GM23338 (cell line): ENCODE data around the gene TGIF1. TPM values are rescaled to one million over a fixed set of nuclear protein-coding genes. Genes with fewer than 3 reads are reported as not detected.

Experiments
- ATAC-seq: fragments of 200-7000 bp; cut with Tn5 transposase; 3 replicates; pipeline ENCODE4 v1.9.1; 2020
- DNase-seq: peaks from one replicate; pipeline ENCODE4 v3.0.0-alpha.2; 2015; ENCODE audit warnings: low spot score
- H2AFZ ChIP-seq: fragments of 200-600 bp; sonication (generic); 2 replicates; pipeline ENCODE4 v1.8.0; 2016; ENCODE audit warnings: antibody characterized with exemption, mild to moderate bottlenecking, moderate library complexity
- H3F3A ChIP-seq: fragments of 200-600 bp; sonication (generic); replicated peaks from 2 replicates; pipeline ENCODE4 v1.8.0; 2017; ENCODE audit warnings: antibody characterized with exemption, mixed run types, low read depth
- H3K27ac ChIP-seq: fragments of 200-600 bp; sonication (generic); 2 replicates; pipeline ENCODE4 v1.6.1; 2016; ENCODE audit warnings: low read depth
- H3K27me3 ChIP-seq: fragments of 200-600 bp; sonication (generic); 2 replicates; pipeline ENCODE4 v1.8.0; 2016; ENCODE audit warnings: mild to moderate bottlenecking, mixed run types, moderate library complexity; ENCODE audit not compliant: insufficient read depth
- H3K36me3 ChIP-seq: fragments of 200-600 bp; sonication (generic); 2 replicates; pipeline ENCODE4 v1.8.0; 2016; ENCODE audit warnings: mild to moderate bottlenecking; ENCODE audit not compliant: insufficient read depth
- H3K4me1 ChIP-seq: fragments of 200-600 bp; sonication (generic); 2 replicates; pipeline ENCODE4 v1.8.0; 2016; ENCODE audit warnings: mild to moderate bottlenecking, moderate library complexity; ENCODE audit not compliant: insufficient read depth
- H3K4me2 ChIP-seq: fragments of 200-600 bp; sonication (generic); 2 replicates; pipeline ENCODE4 v1.7.1; 2017; ENCODE audit warnings: mixed run types
- H3K4me3 ChIP-seq: fragments of 200-600 bp; sonication (generic); 2 replicates; pipeline ENCODE4 v1.6.1; 2016; ENCODE audit warnings: mixed run types
- H3K79me2 ChIP-seq: fragments of 200-600 bp; sonication (generic); replicated peaks from 2 replicates; pipeline ENCODE4 v1.8.0; 2017; ENCODE audit warnings: mild to moderate bottlenecking; ENCODE audit not compliant: insufficient read depth
- H3K9me2 ChIP-seq: fragments of 200-600 bp; sonication (generic); 2 replicates; pipeline ENCODE4 v1.8.0; 2017; ENCODE audit not compliant: insufficient read depth
- H4K20me1 ChIP-seq: fragments of 200-600 bp; sonication (generic); replicated peaks from 2 replicates; pipeline ENCODE4 v1.8.0; 2017; ENCODE audit warnings: mild to moderate bottlenecking; ENCODE audit not compliant: insufficient read depth
- H3K27ac Mint-ChIP-seq: 2 replicates; pipeline ENCODE4 v1.8.0; 2020; ENCODE audit warnings: inconsistent platforms, mild to moderate bottlenecking, moderate library complexity, mixed read lengths
- H3K27me3 Mint-ChIP-seq: 3 replicates; pipeline ENCODE4 v1.8.0; 2022; ENCODE audit warnings: low read depth, mild to moderate bottlenecking, moderate library complexity, mixed read lengths, inconsistent platforms; ENCODE audit not compliant: insufficient read depth, poor library complexity
- H3K36me3 Mint-ChIP-seq: 3 replicates; pipeline ENCODE4 v1.8.0; 2021; ENCODE audit warnings: low read depth, mild to moderate bottlenecking, inconsistent platforms, moderate library complexity, mixed read lengths
- H3K4me1 Mint-ChIP-seq: 3 replicates; pipeline ENCODE4 v1.8.0; 2020; ENCODE audit warnings: mild to moderate bottlenecking, inconsistent platforms, mixed read lengths
- H3K4me3 Mint-ChIP-seq: 3 replicates; pipeline ENCODE4 v1.8.0; 2021; ENCODE audit warnings: moderate library complexity, mild to moderate bottlenecking, inconsistent platforms, mixed read lengths
- H3K9me3 Mint-ChIP-seq: 3 replicates; pipeline ENCODE4 v1.8.0; 2020; ENCODE audit warnings: moderate library complexity, mild to moderate bottlenecking, inconsistent platforms, mixed read lengths
- CREB1 ChIP-seq: fragments of 250-450 bp; sonication (Bioruptor Pico); IDR thresholded peaks from 2 replicates; pipeline ENCODE4 v1.5.0; 2020; ENCODE audit warnings: low read depth, mild to moderate bottlenecking, moderate library complexity
- EZH2 ChIP-seq: fragments of 200-600 bp; sonication (generic); IDR thresholded peaks from one replicate; pipeline ENCODE4 v1.8.0; 2017; ENCODE audit warnings: antibody characterized with exemption, mild to moderate bottlenecking, low read depth; ENCODE audit not compliant: unreplicated experiment
- EZH2phosphoT487 ChIP-seq: fragments of 200-600 bp; sonication (generic); IDR thresholded peaks from one replicate; pipeline ENCODE4 v1.8.1; 2018; ENCODE audit warnings: antibody characterized with exemption; ENCODE audit not compliant: unreplicated experiment
- JUNB ChIP-seq: IDR thresholded peaks from one replicate; pipeline ENCODE4 v1.6.1; 2016; ENCODE audit warnings: antibody characterized with exemption; ENCODE audit not compliant: unreplicated experiment
- NANOG ChIP-seq: IDR thresholded peaks from 2 replicates; pipeline ENCODE4 v1.6.1; 2016; ENCODE audit warnings: antibody characterized with exemption, borderline replicate concordance
- POLR2AphosphoS5 ChIP-seq: IDR thresholded peaks from 2 replicates; pipeline ENCODE4 v1.6.1; 2016; ENCODE audit warnings: antibody characterized with exemption, low read depth
- STAT1 ChIP-seq: IDR thresholded peaks from one replicate; pipeline ENCODE4 v1.6.1; 2016; ENCODE audit warnings: antibody characterized with exemption; ENCODE audit not compliant: unreplicated experiment
- ZNF114 ChIP-seq: fragments of 250-450 bp; sonication (Bioruptor Pico); IDR thresholded peaks from 2 replicates; pipeline ENCODE4 v1.5.0; 2020; ENCODE audit warnings: mild to moderate bottlenecking, moderate library complexity
- ZNF331 ChIP-seq: fragments of 250-450 bp; sonication (Bioruptor Pico); IDR thresholded peaks from 2 replicates; pipeline ENCODE4 v1.5.0; 2020; ENCODE audit warnings: low read depth, mild to moderate bottlenecking, moderate library complexity
- polyA plus RNA-seq: library from polyadenylated mRNA; unstranded; fragments of >200 nt; fragmentation: Nextera tagmentation; extraction: Ambion mirVana; gene quantifications from 2 replicates; pipeline ENCODE4 v1.2.1, GENCODE V29; 2016
- total RNA-seq: library from RNA; depleted of rRNA; stranded (reverse); fragments of >200 nt; shearing (Covaris generic); gene quantifications from 2 replicates; pipeline ENCODE4 v1.2.3, GENCODE V29; 2014
- TF ChIP-seq, protein P1 (sequence below): IDR thresholded peaks from one replicate; pipeline ENCODE4 v1.6.1; 2018; ENCODE audit warnings: antibody characterized with exemption; ENCODE audit not compliant: unreplicated experiment
- TF ChIP-seq, protein P2 (sequence below), 2 experiments: fragments of 200-600 bp in 1 of 2; sonication (generic) in 1 of 2; conservative IDR thresholded peaks; 2 replicates each; pipeline versions ENCODE4 v1.5.1 to v1.6.1; 2016 to 2017; ENCODE audit warnings: antibody characterized with exemption in 2 of 2, low read depth in 2 of 2, mild to moderate bottlenecking in 2 of 2, moderate library complexity in 1 of 2
- TF ChIP-seq, protein P3 (sequence below): IDR thresholded peaks from 2 replicates; pipeline ENCODE4 v1.6.1; 2016; ENCODE audit warnings: antibody characterized with exemption
- TF ChIP-seq, protein P4 (sequence below): fragments of 250-450 bp; sonication (Bioruptor Pico); IDR thresholded peaks from 2 replicates; pipeline ENCODE4 v1.5.0; 2020; ENCODE audit warnings: mild to moderate bottlenecking, moderate library complexity

The TGIF1 gene
- total and polyA plus RNA-seq, 2 experiments from 2014 or later: 294 to 316 TPM

- H3K27me3 Mint-ChIP-seq: peaks cover 1% of the 10 kb centered on the region
- Histone ChIP-seq H2AFZ (no peak overlapping the region), H3K4me3 (no peak overlapping the region)
Measured at GRCh38 chr18:3401669-3402620, 48.0 kb upstream of the TGIF1 start.

More at GRCh38 chr18:3401669-3402620, 48.0 kb upstream of the TGIF1 start:
- peaks cover 7% of the 10 kb centered on the region for H3K4me1 Mint-ChIP-seq
- H3K4me2 ChIP-seq: no peak overlapping the region
- peaks cover 27% of the 10 kb centered on the region for H3K9me3 Mint-ChIP-seq
- no peaks in the 10 kb centered on the region for H4K20me1 ChIP-seq
- H3K36me3 Mint-ChIP-seq: peaks cover 9% of the 10 kb centered on the region; the same call in 2 of the 3 replicates
- DNase-seq (no peak), ATAC-seq (no peak)
- H3K27me3 ChIP-seq: no peaks in the 10 kb centered on the region
- H3K27ac Mint-ChIP-seq: no peak overlapping the region
- H3K9me2 ChIP-seq: no peaks in the 10 kb centered on the region
- H3K79me2 ChIP-seq: no peaks in the 10 kb centered on the region
- H3K27ac ChIP-seq: no peak overlapping the region
- no peaks in the 10 kb centered on the region for H3F3A ChIP-seq
- peaks cover 5% of the 10 kb centered on the region for H3K4me1 ChIP-seq
- H3K36me3 ChIP-seq: no peaks in the 10 kb centered on the region
- H3K4me3 Mint-ChIP-seq: no peak overlapping the region
- TF ChIP-seq ZNF331 (CRISPR knock-in tag) (no peak), POLR2AphosphoS5 (no peak), CREB1 (no peak), EZH2 (no peak), NANOG (no peak), JUNB (no peak), STAT1 (no peak), EZH2phosphoT487 (no peak), ZNF114 (CRISPR knock-in tag) (no peak)
- TF ChIP-seq, protein P1, sequence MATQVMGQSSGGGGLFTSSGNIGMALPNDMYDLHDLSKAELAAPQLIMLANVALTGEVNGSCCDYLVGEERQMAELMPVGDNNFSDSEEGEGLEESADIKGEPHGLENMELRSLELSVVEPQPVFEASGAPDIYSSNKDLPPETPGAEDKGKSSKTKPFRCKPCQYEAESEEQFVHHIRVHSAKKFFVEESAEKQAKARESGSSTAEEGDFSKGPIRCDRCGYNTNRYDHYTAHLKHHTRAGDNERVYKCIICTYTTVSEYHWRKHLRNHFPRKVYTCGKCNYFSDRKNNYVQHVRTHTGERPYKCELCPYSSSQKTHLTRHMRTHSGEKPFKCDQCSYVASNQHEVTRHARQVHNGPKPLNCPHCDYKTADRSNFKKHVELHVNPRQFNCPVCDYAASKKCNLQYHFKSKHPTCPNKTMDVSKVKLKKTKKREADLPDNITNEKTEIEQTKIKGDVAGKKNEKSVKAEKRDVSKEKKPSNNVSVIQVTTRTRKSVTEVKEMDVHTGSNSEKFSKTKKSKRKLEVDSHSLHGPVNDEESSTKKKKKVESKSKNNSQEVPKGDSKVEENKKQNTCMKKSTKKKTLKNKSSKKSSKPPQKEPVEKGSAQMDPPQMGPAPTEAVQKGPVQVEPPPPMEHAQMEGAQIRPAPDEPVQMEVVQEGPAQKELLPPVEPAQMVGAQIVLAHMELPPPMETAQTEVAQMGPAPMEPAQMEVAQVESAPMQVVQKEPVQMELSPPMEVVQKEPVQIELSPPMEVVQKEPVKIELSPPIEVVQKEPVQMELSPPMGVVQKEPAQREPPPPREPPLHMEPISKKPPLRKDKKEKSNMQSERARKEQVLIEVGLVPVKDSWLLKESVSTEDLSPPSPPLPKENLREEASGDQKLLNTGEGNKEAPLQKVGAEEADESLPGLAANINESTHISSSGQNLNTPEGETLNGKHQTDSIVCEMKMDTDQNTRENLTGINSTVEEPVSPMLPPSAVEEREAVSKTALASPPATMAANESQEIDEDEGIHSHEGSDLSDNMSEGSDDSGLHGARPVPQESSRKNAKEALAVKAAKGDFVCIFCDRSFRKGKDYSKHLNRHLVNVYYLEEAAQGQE: no peak
- TF ChIP-seq, protein P2, sequence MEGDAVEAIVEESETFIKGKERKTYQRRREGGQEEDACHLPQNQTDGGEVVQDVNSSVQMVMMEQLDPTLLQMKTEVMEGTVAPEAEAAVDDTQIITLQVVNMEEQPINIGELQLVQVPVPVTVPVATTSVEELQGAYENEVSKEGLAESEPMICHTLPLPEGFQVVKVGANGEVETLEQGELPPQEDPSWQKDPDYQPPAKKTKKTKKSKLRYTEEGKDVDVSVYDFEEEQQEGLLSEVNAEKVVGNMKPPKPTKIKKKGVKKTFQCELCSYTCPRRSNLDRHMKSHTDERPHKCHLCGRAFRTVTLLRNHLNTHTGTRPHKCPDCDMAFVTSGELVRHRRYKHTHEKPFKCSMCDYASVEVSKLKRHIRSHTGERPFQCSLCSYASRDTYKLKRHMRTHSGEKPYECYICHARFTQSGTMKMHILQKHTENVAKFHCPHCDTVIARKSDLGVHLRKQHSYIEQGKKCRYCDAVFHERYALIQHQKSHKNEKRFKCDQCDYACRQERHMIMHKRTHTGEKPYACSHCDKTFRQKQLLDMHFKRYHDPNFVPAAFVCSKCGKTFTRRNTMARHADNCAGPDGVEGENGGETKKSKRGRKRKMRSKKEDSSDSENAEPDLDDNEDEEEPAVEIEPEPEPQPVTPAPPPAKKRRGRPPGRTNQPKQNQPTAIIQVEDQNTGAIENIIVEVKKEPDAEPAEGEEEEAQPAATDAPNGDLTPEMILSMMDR (conservative IDR thresholded peaks at IDR 0.05; ENCODE audit: low read depth in 2 of 2): no peak
- TF ChIP-seq, protein P3, sequence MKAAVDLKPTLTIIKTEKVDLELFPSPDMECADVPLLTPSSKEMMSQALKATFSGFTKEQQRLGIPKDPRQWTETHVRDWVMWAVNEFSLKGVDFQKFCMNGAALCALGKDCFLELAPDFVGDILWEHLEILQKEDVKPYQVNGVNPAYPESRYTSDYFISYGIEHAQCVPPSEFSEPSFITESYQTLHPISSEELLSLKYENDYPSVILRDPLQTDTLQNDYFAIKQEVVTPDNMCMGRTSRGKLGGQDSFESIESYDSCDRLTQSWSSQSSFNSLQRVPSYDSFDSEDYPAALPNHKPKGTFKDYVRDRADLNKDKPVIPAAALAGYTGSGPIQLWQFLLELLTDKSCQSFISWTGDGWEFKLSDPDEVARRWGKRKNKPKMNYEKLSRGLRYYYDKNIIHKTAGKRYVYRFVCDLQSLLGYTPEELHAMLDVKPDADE: no peak
- TF ChIP-seq, protein P4, sequence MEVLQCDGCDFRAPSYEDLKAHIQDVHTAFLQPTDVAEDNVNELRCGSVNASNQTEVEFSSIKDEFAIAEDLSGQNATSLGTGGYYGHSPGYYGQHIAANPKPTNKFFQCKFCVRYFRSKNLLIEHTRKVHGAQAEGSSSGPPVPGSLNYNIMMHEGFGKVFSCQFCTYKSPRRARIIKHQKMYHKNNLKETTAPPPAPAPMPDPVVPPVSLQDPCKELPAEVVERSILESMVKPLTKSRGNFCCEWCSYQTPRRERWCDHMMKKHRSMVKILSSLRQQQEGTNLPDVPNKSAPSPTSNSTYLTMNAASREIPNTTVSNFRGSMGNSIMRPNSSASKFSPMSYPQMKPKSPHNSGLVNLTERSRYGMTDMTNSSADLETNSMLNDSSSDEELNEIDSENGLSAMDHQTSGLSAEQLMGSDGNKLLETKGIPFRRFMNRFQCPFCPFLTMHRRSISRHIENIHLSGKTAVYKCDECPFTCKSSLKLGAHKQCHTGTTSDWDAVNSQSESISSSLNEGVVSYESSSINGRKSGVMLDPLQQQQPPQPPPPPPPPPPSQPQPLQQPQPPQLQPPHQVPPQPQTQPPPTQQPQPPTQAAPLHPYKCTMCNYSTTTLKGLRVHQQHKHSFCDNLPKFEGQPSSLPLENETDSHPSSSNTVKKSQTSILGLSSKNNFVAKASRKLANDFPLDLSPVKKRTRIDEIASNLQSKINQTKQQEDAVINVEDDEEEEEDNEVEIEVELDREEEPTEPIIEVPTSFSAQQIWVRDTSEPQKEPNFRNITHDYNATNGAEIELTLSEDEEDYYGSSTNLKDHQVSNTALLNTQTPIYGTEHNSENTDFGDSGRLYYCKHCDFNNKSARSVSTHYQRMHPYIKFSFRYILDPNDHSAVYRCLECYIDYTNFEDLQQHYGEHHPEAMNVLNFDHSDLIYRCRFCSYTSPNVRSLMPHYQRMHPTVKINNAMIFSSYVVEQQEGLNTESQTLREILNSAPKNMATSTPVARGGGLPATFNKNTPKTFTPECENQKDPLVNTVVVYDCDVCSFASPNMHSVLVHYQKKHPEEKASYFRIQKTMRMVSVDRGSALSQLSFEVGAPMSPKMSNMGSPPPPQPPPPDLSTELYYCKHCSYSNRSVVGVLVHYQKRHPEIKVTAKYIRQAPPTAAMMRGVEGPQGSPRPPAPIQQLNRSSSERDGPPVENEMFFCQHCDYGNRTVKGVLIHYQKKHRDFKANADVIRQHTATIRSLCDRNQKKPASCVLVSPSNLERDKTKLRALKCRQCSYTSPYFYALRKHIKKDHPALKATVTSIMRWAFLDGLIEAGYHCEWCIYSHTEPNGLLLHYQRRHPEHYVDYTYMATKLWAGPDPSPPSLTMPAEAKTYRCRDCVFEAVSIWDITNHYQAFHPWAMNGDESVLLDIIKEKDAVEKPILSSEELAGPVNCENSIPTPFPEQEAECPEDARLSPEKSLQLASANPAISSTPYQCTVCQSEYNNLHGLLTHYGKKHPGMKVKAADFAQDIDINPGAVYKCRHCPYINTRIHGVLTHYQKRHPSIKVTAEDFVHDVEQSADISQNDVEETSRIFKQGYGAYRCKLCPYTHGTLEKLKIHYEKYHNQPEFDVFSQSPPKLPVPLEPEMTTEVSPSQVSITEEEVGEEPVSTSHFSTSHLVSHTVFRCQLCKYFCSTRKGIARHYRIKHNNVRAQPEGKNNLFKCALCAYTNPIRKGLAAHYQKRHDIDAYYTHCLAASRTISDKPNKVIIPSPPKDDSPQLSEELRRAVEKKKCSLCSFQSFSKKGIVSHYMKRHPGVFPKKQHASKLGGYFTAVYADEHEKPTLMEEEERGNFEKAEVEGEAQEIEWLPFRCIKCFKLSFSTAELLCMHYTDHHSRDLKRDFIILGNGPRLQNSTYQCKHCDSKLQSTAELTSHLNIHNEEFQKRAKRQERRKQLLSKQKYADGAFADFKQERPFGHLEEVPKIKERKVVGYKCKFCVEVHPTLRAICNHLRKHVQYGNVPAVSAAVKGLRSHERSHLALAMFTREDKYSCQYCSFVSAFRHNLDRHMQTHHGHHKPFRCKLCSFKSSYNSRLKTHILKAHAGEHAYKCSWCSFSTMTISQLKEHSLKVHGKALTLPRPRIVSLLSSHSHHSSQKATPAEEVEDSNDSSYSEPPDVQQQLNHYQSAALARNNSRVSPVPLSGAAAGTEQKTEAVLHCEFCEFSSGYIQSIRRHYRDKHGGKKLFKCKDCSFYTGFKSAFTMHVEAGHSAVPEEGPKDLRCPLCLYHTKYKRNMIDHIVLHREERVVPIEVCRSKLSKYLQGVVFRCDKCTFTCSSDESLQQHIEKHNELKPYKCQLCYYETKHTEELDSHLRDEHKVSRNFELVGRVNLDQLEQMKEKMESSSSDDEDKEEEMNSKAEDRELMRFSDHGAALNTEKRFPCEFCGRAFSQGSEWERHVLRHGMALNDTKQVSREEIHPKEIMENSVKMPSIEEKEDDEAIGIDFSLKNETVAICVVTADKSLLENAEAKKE: no peak
